HuH-7.5 (cell line): ENCODE measurements around the gene FUT6.
"Not testable (repeated sequence)": the region's sequence is repeated elsewhere in the genome, so short reads cannot be mapped to it uniquely, and the experiment has no call there.

Experiments used
- DNase-seq: peaks from one replicate; pipeline ENCODE4 v3.0.0; 2011; ENCODE audit warnings: low spot score

The FUT6 gene

GRCh38 chr19:5839065-5840017 lies at the start of gene FUT6:
FUT6 (minus strand) TSS chr19:5839702; CDS start chr19:5832567, 7,135 bp downstream.
- no peak for DNase-seq

- DNase-seq, result not testable (repeated sequence)
These were observed 44.7 kb upstream of the FUT6 start for GRCh38 chr19:5884065-5884811.

GRCh38 chr19:5883157-5883873 lies 43.8 kb upstream of the FUT6 start:
- not testable (repeated sequence) for DNase-seq

- DNase-seq, result no peak
These were observed 43.0 kb upstream of the FUT6 start for GRCh38 chr19:5882421-5882968.

GRCh38 chr19:5881543-5882299 lies 42.2 kb upstream of the FUT6 start:
- DNase-seq, result no peak

GRCh38 chr19:5880604-5881078 lies 41.1 kb upstream of the FUT6 start:
- peak; percentile 83 for DNase-seq

- no peak for DNase-seq
These were observed 40.7 kb upstream of the FUT6 start for GRCh38 chr19:5880196-5880595.

GRCh38 chr19:5877882-5878281 lies 38.4 kb upstream of the FUT6 start:
- DNase-seq, result no peak

- DNase-seq, result no peak
These were observed 37.9 kb upstream of the FUT6 start for GRCh38 chr19:5877427-5877826.

- DNase-seq, result not testable (repeated sequence)
These were observed 35.0 kb upstream of the FUT6 start for GRCh38 chr19:5874496-5874895.

- no peak for DNase-seq
These were observed 34.2 kb upstream of the FUT6 start for GRCh38 chr19:5873617-5874199.

- peak; percentile 79 for DNase-seq
These were observed 31.5 kb upstream of the FUT6 start for GRCh38 chr19:5870986-5871394.

- DNase-seq, result no peak
These were observed 28.0 kb upstream of the FUT6 start for GRCh38 chr19:5867201-5868136.

- no peak for DNase-seq
These were observed 26.3 kb upstream of the FUT6 start for GRCh38 chr19:5865772-5866171.

- no peak for DNase-seq
These were observed 25.4 kb upstream of the FUT6 start for GRCh38 chr19:5864725-5865486.

GRCh38 chr19:5864013-5864720 lies 24.7 kb upstream of the FUT6 start:
- DNase-seq, result no peak

GRCh38 chr19:5863030-5863665 lies 23.6 kb upstream of the FUT6 start:
- DNase-seq, result no peak
